ENCODE results near the gene UGT1A5.
"Not testable (repeated sequence)": the region's sequence is repeated elsewhere in the genome, so short reads cannot be mapped to it uniquely, and the experiment has no call there.

The UGT1A5 gene

GRCh38 chr2:233751212-233752009, 38.7 kb downstream of the UGT1A5 start:
- not testable (repeated sequence) for H3K27ac ChIP-seq (ENCODE audit: low read length); H3K4me3 ChIP-seq (ENCODE audit: low read length); H3K36me3 ChIP-seq (ENCODE audit: insufficient read depth, low read depth, low read length); H3K27me3 ChIP-seq (ENCODE audit: insufficient read depth, low read length); H3K9ac ChIP-seq (ENCODE audit: low read depth, low read length); H3K4me1 ChIP-seq (ENCODE audit: insufficient read depth, low read length)
- H3K9me3 ChIP-seq (ENCODE audit: insufficient read depth, low read depth, low read length) = peaks cover 29% of the 10 kb centered on the region

- Histone ChIP-seq H3K9ac (ENCODE audit: low read depth, low read length) (no peak overlapping the region), H3K36me3 (ENCODE audit: insufficient read depth, low read depth, low read length) (no peaks in the 10 kb centered on the region), H3K4me1 (ENCODE audit: insufficient read depth, low read length) (no peaks in the 10 kb centered on the region), H3K27ac (ENCODE audit: low read length) (no peak overlapping the region), H3K9me3 (ENCODE audit: insufficient read depth, low read depth, low read length) (peaks cover 14% of the 10 kb centered on the region), H3K27me3 (ENCODE audit: insufficient read depth, low read length) (no peaks in the 10 kb centered on the region), H3K4me3 (ENCODE audit: low read length) (no peak overlapping the region)
Observed at GRCh38 chr2:233754872-233755611, 42.3 kb downstream of the UGT1A5 start.

- H3K9me3 ChIP-seq (ENCODE audit: insufficient read depth, low read depth, low read length) = peaks cover 1% of the 10 kb centered on the region
- no peak overlapping the region for H3K27ac ChIP-seq (ENCODE audit: low read length)
- no peaks in the 10 kb centered on the region for H3K36me3 ChIP-seq (ENCODE audit: insufficient read depth, low read depth, low read length)
- no peaks in the 10 kb centered on the region for H3K27me3 ChIP-seq (ENCODE audit: insufficient read depth, low read length)
- no peak overlapping the region for H3K4me3 ChIP-seq (ENCODE audit: low read length)
- no peaks in the 10 kb centered on the region for H3K4me1 ChIP-seq (ENCODE audit: insufficient read depth, low read length)
- no peak overlapping the region for H3K9ac ChIP-seq (ENCODE audit: low read depth, low read length)
Observed at GRCh38 chr2:233756429-233757081, 43.8 kb downstream of the UGT1A5 start.

GRCh38 chr2:233758141-233758540, 45.4 kb downstream of the UGT1A5 start:
- Histone ChIP-seq H3K27me3 (ENCODE audit: insufficient read depth, low read length) (no peaks in the 10 kb centered on the region), H3K9ac (ENCODE audit: low read depth, low read length) (no peak overlapping the region), H3K4me1 (ENCODE audit: insufficient read depth, low read length) (no peaks in the 10 kb centered on the region), H3K27ac (ENCODE audit: low read length) (no peak overlapping the region), H3K4me3 (ENCODE audit: low read length) (no peak overlapping the region), H3K36me3 (ENCODE audit: insufficient read depth, low read depth, low read length) (no peaks in the 10 kb centered on the region), H3K9me3 (ENCODE audit: insufficient read depth, low read depth, low read length) (no peaks in the 10 kb centered on the region; the same call in 1 of the 2 replicates)

- Histone ChIP-seq H3K36me3 (ENCODE audit: insufficient read depth, low read depth, low read length) (no peaks in the 10 kb centered on the region), H3K27me3 (ENCODE audit: insufficient read depth, low read length) (no peaks in the 10 kb centered on the region), H3K9me3 (ENCODE audit: insufficient read depth, low read depth, low read length) (no peaks in the 10 kb centered on the region), H3K4me1 (ENCODE audit: insufficient read depth, low read length) (no peaks in the 10 kb centered on the region), H3K4me3 (ENCODE audit: low read length) (no peak overlapping the region), H3K9ac (ENCODE audit: low read depth, low read length) (no peak overlapping the region), H3K27ac (ENCODE audit: low read length) (no peak overlapping the region)
Observed at GRCh38 chr2:233758849-233759248, 46.1 kb downstream of the UGT1A5 start.

GRCh38 chr2:233760043-233760442, 47.3 kb downstream of the UGT1A5 start, which contains the start of gene UGT1A1:
UGT1A1 (plus strand) TSS chr2:233760270; CDS start chr2:233760288, 18 bp downstream.
- no peaks in the 10 kb centered on the region for H3K27me3 ChIP-seq (ENCODE audit: insufficient read depth, low read length)
- H3K27ac ChIP-seq (ENCODE audit: low read length) = no peak within 1 kb of the TSS

GRCh38 chr2:233761040-233761769, 48.5 kb downstream of the UGT1A5 start:
- H3K4me1 ChIP-seq (ENCODE audit: insufficient read depth, low read length) = no peaks in the 10 kb centered on the region
- no peak overlapping the region for H3K9ac ChIP-seq (ENCODE audit: low read depth, low read length)
- no peaks in the 10 kb centered on the region for H3K9me3 ChIP-seq (ENCODE audit: insufficient read depth, low read depth, low read length)
- H3K27ac ChIP-seq (ENCODE audit: low read length) = no peak overlapping the region
- no peak overlapping the region for H3K4me3 ChIP-seq (ENCODE audit: low read length)
- H3K27me3 ChIP-seq (ENCODE audit: insufficient read depth, low read length) = no peaks in the 10 kb centered on the region
- H3K36me3 ChIP-seq (ENCODE audit: insufficient read depth, low read depth, low read length) = no peaks in the 10 kb centered on the region

More at GRCh38 chr2:233760043-233760442, 47.3 kb downstream of the UGT1A5 start, which contains the start of gene UGT1A1:
- no peaks in the 10 kb centered on the region for H3K9me3 ChIP-seq (ENCODE audit: insufficient read depth, low read depth, low read length)
- H3K4me1 ChIP-seq (ENCODE audit: insufficient read depth, low read length) = no peaks in the 10 kb centered on the region
- H3K9ac ChIP-seq (ENCODE audit: low read depth, low read length) = no peak within 1 kb of the TSS
- H3K36me3 ChIP-seq (ENCODE audit: insufficient read depth, low read depth, low read length) = no peaks in the 10 kb centered on the region
- H3K4me3 ChIP-seq (ENCODE audit: low read length) = no peak within 1 kb of the TSS

GRCh38 chr2:233764264-233764663, 51.6 kb downstream of the UGT1A5 start:
- Histone ChIP-seq H3K27ac (ENCODE audit: low read length) (no peak overlapping the region), H3K9ac (ENCODE audit: low read depth, low read length) (no peak overlapping the region), H3K27me3 (ENCODE audit: insufficient read depth, low read length) (no peaks in the 10 kb centered on the region), H3K9me3 (ENCODE audit: insufficient read depth, low read depth, low read length) (no peaks in the 10 kb centered on the region), H3K4me1 (ENCODE audit: insufficient read depth, low read length) (no peaks in the 10 kb centered on the region; the same call in 1 of the 2 replicates), H3K4me3 (ENCODE audit: low read length) (no peak overlapping the region), H3K36me3 (ENCODE audit: insufficient read depth, low read depth, low read length) (no peaks in the 10 kb centered on the region)

GRCh38 chr2:233764761-233765160, 52.1 kb downstream of the UGT1A5 start:
- H3K27ac ChIP-seq (ENCODE audit: low read length) = no peak overlapping the region

GRCh38 chr2:233766416-233766815, 53.7 kb downstream of the UGT1A5 start:
- H3K4me3 ChIP-seq (ENCODE audit: low read length) = no peak overlapping the region
- no peak overlapping the region for H3K27ac ChIP-seq (ENCODE audit: low read length)
- H3K27me3 ChIP-seq (ENCODE audit: insufficient read depth, low read length) = no peaks in the 10 kb centered on the region
- H3K4me1 ChIP-seq (ENCODE audit: insufficient read depth, low read length) = no peaks in the 10 kb centered on the region; the same call in 1 of the 2 replicates
- no peaks in the 10 kb centered on the region for H3K9me3 ChIP-seq (ENCODE audit: insufficient read depth, low read depth, low read length)
- no peaks in the 10 kb centered on the region for H3K36me3 ChIP-seq (ENCODE audit: insufficient read depth, low read depth, low read length)
- no peak overlapping the region for H3K9ac ChIP-seq (ENCODE audit: low read depth, low read length)

More at GRCh38 chr2:233764761-233765160, 52.1 kb downstream of the UGT1A5 start:
- no peak overlapping the region for H3K4me3 ChIP-seq (ENCODE audit: low read length)
- H3K9ac ChIP-seq (ENCODE audit: low read depth, low read length) = no peak overlapping the region
- no peaks in the 10 kb centered on the region; the same call in 1 of the 2 replicates for H3K4me1 ChIP-seq (ENCODE audit: insufficient read depth, low read length)
- no peaks in the 10 kb centered on the region for H3K27me3 ChIP-seq (ENCODE audit: insufficient read depth, low read length)
- no peaks in the 10 kb centered on the region for H3K36me3 ChIP-seq (ENCODE audit: insufficient read depth, low read depth, low read length)
- no peaks in the 10 kb centered on the region for H3K9me3 ChIP-seq (ENCODE audit: insufficient read depth, low read depth, low read length)

GRCh38 chr2:233768076-233768475, 55.4 kb downstream of the UGT1A5 start:
- no peaks in the 10 kb centered on the region for H3K9me3 ChIP-seq (ENCODE audit: insufficient read depth, low read depth, low read length)

More at GRCh38 chr2:233768076-233768475, 55.4 kb downstream of the UGT1A5 start:
- no peak overlapping the region for H3K27ac ChIP-seq (ENCODE audit: low read length)
- H3K4me3 ChIP-seq (ENCODE audit: low read length) = no peak overlapping the region
- no peaks in the 10 kb centered on the region for H3K27me3 ChIP-seq (ENCODE audit: insufficient read depth, low read length)
- H3K9ac ChIP-seq (ENCODE audit: low read depth, low read length) = no peak overlapping the region
- H3K36me3 ChIP-seq (ENCODE audit: insufficient read depth, low read depth, low read length) = no peaks in the 10 kb centered on the region
- H3K4me1 ChIP-seq (ENCODE audit: insufficient read depth, low read length) = no peaks in the 10 kb centered on the region; the same call in 1 of the 2 replicates
